H1 (cell line): Measurements from ENCODE around the gene RBM38. TPM values are rescaled to one million over a fixed set of nuclear protein-coding genes. Genes with fewer than 3 reads are reported as not detected.

Experiments
- CTCF ChIA-PET: fragments of 300-600 bp; sonication (Branson Sonifier 250); formaldehyde crosslinking; loops from one replicate; lab custom pipeline; 2021; ENCODE audit not compliant: partially characterized antibody; lab: Charles Lee
- POLR2A ChIA-PET: fragments of 300-600 bp; sonication (Branson Sonifier 250); formaldehyde crosslinking; loops from one replicate; lab custom pipeline; 2021; ENCODE audit warnings: inconsistent platforms; ENCODE audit not compliant: partially characterized antibody; lab: Charles Lee
- DNase-seq, 2 experiments: peaks; one replicate each; pipeline versions ENCODE4 v3.0.0 to v3.0.0-alpha.2; 2010 to 2022; ENCODE audit warnings: low spot score in 2 of 2, low read depth in 1 of 2, mixed read lengths in 1 of 2
- FAIRE-seq: peaks from 2 replicates; lab custom pipeline; 2011; peaks lifted over from hg19 to GRCh38; lab: Jason Lieb, UNC
- H2AFZ ChIP-seq: 2 replicates; pipeline ENCODE4 v1.8.1; 2012; ENCODE audit warnings: low read length, inconsistent platforms
- H2AK5ac ChIP-seq: 2 replicates; pipeline ENCODE4 v1.6.1; 2013; ENCODE audit warnings: low read depth, low read length
- H2BK120ac ChIP-seq: replicated peaks from 2 replicates; pipeline ENCODE3; 2013; ENCODE audit warnings: low read depth, low read length, inconsistent platforms
- H2BK12ac ChIP-seq: 2 replicates; pipeline ENCODE4 v1.6.1; 2013; ENCODE audit warnings: low read depth, low read length
- H2BK15ac ChIP-seq: 2 replicates; pipeline ENCODE4 v1.6.1; 2013; ENCODE audit warnings: low read length
- H2BK20ac ChIP-seq: 2 replicates; pipeline ENCODE4 v1.6.1; 2013; ENCODE audit warnings: low read length
- H2BK5ac ChIP-seq: 2 replicates; pipeline ENCODE4 v1.6.1; 2013; ENCODE audit warnings: low read depth, low read length
- H3K14ac ChIP-seq: 2 replicates; pipeline ENCODE4 v1.6.1; 2013; ENCODE audit warnings: inconsistent platforms; ENCODE audit not compliant: insufficient read length
- H3K18ac ChIP-seq: 2 replicates; pipeline ENCODE4 v1.6.1; 2013; ENCODE audit warnings: low read length; ENCODE audit errors: extremely low read depth
- H3K23ac ChIP-seq: 2 replicates; pipeline ENCODE4 v1.6.1; 2013; ENCODE audit warnings: inconsistent platforms; ENCODE audit not compliant: insufficient read length
- H3K23me2 ChIP-seq: 2 replicates; pipeline ENCODE4 v1.6.1; 2013; ENCODE audit warnings: low read depth, low read length
- H3K27ac ChIP-seq: 2 replicates; pipeline ENCODE4 v1.6.1; 2011; ENCODE audit warnings: low read depth, low read length, inconsistent platforms
- H3K27me3 ChIP-seq, 4 experiments: replicated peaks in 1 of 4; 1 replicate in 1 of 4; 2 replicates in 3 of 4; pipeline versions ENCODE4 v1.6.1 to v1.8.1; 2011 to 2013; ENCODE audit warnings: low read length in 3 of 4, mild to moderate bottlenecking in 3 of 4, inconsistent platforms in 2 of 4, mixed read lengths in 2 of 4, moderate library complexity in 1 of 4; ENCODE audit not compliant: control insufficient read depth in 3 of 4, insufficient read depth in 3 of 4; ENCODE audit errors: extremely low read depth in 1 of 4
- H3K36me3 ChIP-seq, 4 experiments: 2 replicates each; pipeline versions ENCODE4 v1.6.1 to v1.8.1; 2011 to 2013; ENCODE audit warnings: mild to moderate bottlenecking in 4 of 4, low read length in 3 of 4, moderate library complexity in 2 of 4, control low read depth in 1 of 4, inconsistent platforms in 1 of 4; ENCODE audit not compliant: insufficient read depth in 4 of 4, control insufficient read depth in 2 of 4
- H3K4ac ChIP-seq: replicated peaks from 2 replicates; pipeline ENCODE3; 2013; ENCODE audit warnings: low read length, low read depth, mixed read lengths, inconsistent platforms; ENCODE audit not compliant: insufficient read length
- H3K4me1 ChIP-seq, 4 experiments: replicated peaks in 1 of 4; 1 replicate in 1 of 4; 2 replicates in 3 of 4; pipeline versions ENCODE4 v1.6.1 to v1.8.1; 2011 to 2013; ENCODE audit warnings: low read length in 3 of 4, inconsistent platforms in 2 of 4, mixed read lengths in 1 of 4; ENCODE audit not compliant: insufficient read depth in 4 of 4, control insufficient read depth in 3 of 4
- H3K4me2 ChIP-seq, 2 experiments: 2 replicates each; pipeline versions ENCODE4 v1.6.1 to v1.8.1; 2011 to 2013; ENCODE audit warnings: low read depth in 2 of 2, low read length in 2 of 2, control low read depth in 1 of 2, inconsistent platforms in 1 of 2, mild to moderate bottlenecking in 1 of 2; ENCODE audit not compliant: insufficient read depth in 1 of 2
- H3K4me3 ChIP-seq, 4 experiments: fragments of 200-600, 300-600 bp in 1 of 4; sonication (generic), shearing (Covaris generic), sonication (Bioruptor Twin) in 1 of 4; 2 replicates each; pipeline versions ENCODE4 v1.5.1 to v1.8.1; 2011 to 2016; ENCODE audit warnings: low read length in 4 of 4, low read depth in 3 of 4, control low read depth in 2 of 4, inconsistent platforms in 2 of 4, mild to moderate bottlenecking in 2 of 4, mixed read lengths in 1 of 4, moderate library complexity in 1 of 4; ENCODE audit not compliant: insufficient read depth in 2 of 4; ENCODE audit errors: extremely low read depth in 1 of 4
- H3K56ac ChIP-seq: replicated peaks from 2 replicates; pipeline ENCODE3; 2013; ENCODE audit warnings: low read depth, mild to moderate bottlenecking, mixed read lengths, low read length, inconsistent platforms; ENCODE audit not compliant: insufficient read length
- H3K79me1 ChIP-seq: 2 replicates; pipeline ENCODE4 v1.6.1; 2013; ENCODE audit warnings: low read depth, low read length, control low read depth
- H3K79me2 ChIP-seq, 2 experiments: 2 replicates each; pipeline versions ENCODE4 v1.6.1 to v1.8.1; 2012 to 2013; ENCODE audit warnings: low read length in 2 of 2, mild to moderate bottlenecking in 2 of 2, inconsistent platforms in 1 of 2; ENCODE audit not compliant: insufficient read depth in 2 of 2, control insufficient read depth in 1 of 2
- H3K9ac ChIP-seq, 4 experiments: replicated peaks in 1 of 4; 1 replicate in 1 of 4; 2 replicates in 3 of 4; pipeline versions ENCODE4 v1.6.1 to v1.8.1; 2011 to 2013; ENCODE audit warnings: low read depth in 3 of 4, low read length in 3 of 4, control low read depth in 2 of 4, mild to moderate bottlenecking in 2 of 4, moderate library complexity in 2 of 4, inconsistent platforms in 1 of 4; ENCODE audit errors: extremely low read depth in 1 of 4
- H3K9me3 ChIP-seq, 2 experiments: 2 replicates each; pipeline versions ENCODE4 v1.6.1 to v1.8.1; 2012 to 2013; ENCODE audit warnings: mild to moderate bottlenecking in 2 of 2, moderate library complexity in 2 of 2, control low read depth in 1 of 2, inconsistent platforms in 1 of 2, low read depth in 1 of 2, low read length in 1 of 2, mixed read lengths in 1 of 2; ENCODE audit not compliant: insufficient read depth in 2 of 2
- H4K20me1 ChIP-seq, 2 experiments: replicated peaks in 1 of 2; 2 replicates each; pipeline versions ENCODE3 to v1.8.1; 2011 to 2013; ENCODE audit warnings: inconsistent platforms in 2 of 2, low read length in 2 of 2, mild to moderate bottlenecking in 1 of 2; ENCODE audit not compliant: insufficient read depth in 2 of 2, control insufficient read depth in 1 of 2
- H4K5ac ChIP-seq: 2 replicates; pipeline ENCODE4 v1.6.1; 2013; ENCODE audit warnings: low read length, low read depth, mixed read lengths, inconsistent platforms; ENCODE audit not compliant: insufficient read length
- H4K8ac ChIP-seq: 2 replicates; pipeline ENCODE4 v1.8.0; 2013; ENCODE audit warnings: mild to moderate bottlenecking, moderate library complexity, low read length, inconsistent platforms; ENCODE audit not compliant: insufficient read depth; ENCODE audit errors: extremely low read depth
- H4K91ac ChIP-seq: replicated peaks from 2 replicates; pipeline ENCODE3; 2013; ENCODE audit warnings: low read length, mixed read lengths, inconsistent platforms; ENCODE audit not compliant: insufficient read length
- JUN ChIP-seq: IDR thresholded peaks from 2 replicates; pipeline ENCODE4 v1.6.1; 2011; ENCODE audit warnings: low read depth, mild to moderate bottlenecking, improper control_type of control experiment, low read length
- KDM1A ChIP-seq: fragments of 200-600, 300-600 bp; sonication (generic); IDR thresholded peaks from 2 replicates; pipeline ENCODE4 v1.7.1; 2016; ENCODE audit warnings: mild to moderate bottlenecking, low read length, borderline replicate concordance
- WGBS, 2 experiments: shearing (Covaris generic) in 1 of 2; methylation state at CpG; one replicate each; pipeline versions ENCODE4 v1.1.6 to v1.1.7; 2013 to 2015; ENCODE audit warnings: low lambda C conversion rate in 2 of 2, mixed read lengths in 2 of 2, inconsistent platforms in 1 of 2, low coverage in 1 of 2, missing lambda C conversion rate in 1 of 2; ENCODE audit not compliant: insufficient replicate concordance in 2 of 2, insufficient coverage in 1 of 2, insufficient read length in 1 of 2; ENCODE audit errors: extremely low coverage in 1 of 2, missing lambda C conversion rate in 1 of 2; 5-methylcytosine and 5-hydroxymethylcytosine counted together
- polyA plus RNA-seq, 7 experiments: library from polyadenylated mRNA; depleted of rRNA in 3 of 7; stranded (reverse) in 5 of 7; unstranded in 2 of 7; fragments of >200 nt in 5 of 7; fragments of 200-250 nt in 2 of 7; gene quantifications; 1 replicate in 5 of 7; 2 replicates in 1 of 7; 4 replicates in 1 of 7; pipeline versions ENCODE4 v1.2.1 to v1.2.3, GENCODE V29; 2011 to 2013; ENCODE audit warnings: missing spikeins in 2 of 7, mixed read lengths in 2 of 7
- total RNA-seq: library from RNA; stranded (reverse); fragmentation: NEBNext Ultra II Directional; extraction: Animal tissue kit (Norgen Biotek cat#: 25700); gene quantifications from 2 replicates; pipeline ENCODE4 v1.2.1, GENCODE V29; 2021

The RBM38 gene
- total and polyA plus RNA-seq, 2 of the 8 experiments (the other 6 are each of a cell fraction or from before 2014, with no cell fraction given) = 57.7 to 109 TPM

DNA sequence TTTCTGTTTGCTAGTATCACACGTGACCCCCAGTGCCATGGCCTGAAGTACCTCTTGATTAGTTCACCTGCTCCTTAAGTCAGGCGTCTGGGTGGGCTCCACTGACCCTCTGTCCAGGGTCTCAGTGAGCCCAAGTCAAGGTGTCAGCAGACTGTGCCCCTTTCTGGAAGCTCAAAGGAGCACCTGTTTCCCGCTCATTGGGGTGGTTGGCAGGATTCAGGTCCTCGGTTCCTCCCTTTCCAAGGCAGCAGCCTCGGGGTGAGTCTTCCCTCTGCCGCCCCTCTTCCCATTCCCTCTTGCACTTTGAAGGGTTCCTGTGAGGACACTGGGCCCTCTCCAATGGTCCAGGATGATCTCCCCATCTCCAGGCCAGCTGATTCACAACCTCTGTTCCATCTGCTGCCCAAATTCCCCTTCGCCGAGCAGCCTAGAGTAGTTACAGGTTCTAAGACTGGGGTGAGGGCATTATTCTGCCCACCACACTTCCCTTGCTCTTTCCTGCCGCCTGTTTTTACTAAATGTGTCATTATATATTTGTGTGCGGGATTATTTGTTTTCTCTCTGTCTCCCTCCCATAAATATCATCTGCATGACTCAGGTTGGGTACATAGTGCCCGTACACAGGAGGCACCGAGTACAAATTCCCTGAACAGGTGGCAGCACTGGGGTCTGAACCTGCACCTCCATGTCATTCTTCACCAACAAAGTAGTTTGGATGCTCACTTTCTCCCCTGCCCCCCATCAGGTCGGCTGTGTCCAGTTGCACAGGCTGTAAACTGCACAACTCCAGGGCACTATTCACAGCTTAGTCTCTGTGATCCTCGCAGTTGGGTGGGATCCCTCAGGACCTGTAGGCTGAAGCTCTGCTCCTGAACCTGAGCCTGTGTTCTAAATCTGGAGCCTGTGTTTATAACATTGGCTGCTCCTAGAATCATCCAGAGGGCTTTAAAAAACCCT lies 58.5 kb downstream of the RBM38 start:
- peaks cover 2% of the 10 kb centered on the region; the same call in 1 of the 2 replicates for H3K23me2 ChIP-seq
- H2AFZ ChIP-seq = no peak overlapping the region
- WGBS, 2 experiments = 81% methylated on average over 14 of the region's 14 CpGs; no CpG with 5 or more reads in 1 of the 2 experiments
- H3K4me2 ChIP-seq = no peak overlapping the region
- POLR2A ChIA-PET = interaction anchor here (1.5 kb wide), 1 partner anchor 10 kb away, joined by 4 read pairs; no protein-coding TSS in a partner anchor
- no peak for TF ChIP-seq JUN
- peak; percentile 88 for TF ChIP-seq KDM1A
- H2BK15ac ChIP-seq = no peak overlapping the region
- DNase-seq (no peak), FAIRE-seq (no peak)
- no peak overlapping the region for H4K8ac ChIP-seq
- no peak overlapping the region for H3K14ac ChIP-seq
- no peak overlapping the region for H2BK20ac ChIP-seq
- CTCF ChIA-PET = interaction anchor here (1.0 kb wide), 1 partner anchor 9 kb away, joined by 3 read pairs; no protein-coding TSS in a partner anchor
- no peak overlapping the region for H3K4ac ChIP-seq
- 0 out of 7 replicates have a peak, but pooled peaks cover 0 to 3% (median 0%) of the 10 kb centered on the region in 4 experiments for H3K27me3 ChIP-seq
- H3K23ac ChIP-seq = no peak overlapping the region
- H2BK120ac ChIP-seq = no peak overlapping the region
- H3K4me1 ChIP-seq = no peaks in the 10 kb centered on the region; a peak in 2 of 7 replicates
- H3K4me3 ChIP-seq = no peak overlapping the region
- peaks cover 0 to 1% of the 10 kb centered on the region in 2 experiments for H4K20me1 ChIP-seq
- H4K91ac ChIP-seq = no peak overlapping the region
- H3K36me3 ChIP-seq = no peaks in the 10 kb centered on the region
- H3K9me3 ChIP-seq = no peaks in the 10 kb centered on the region
- H4K5ac ChIP-seq = no peak overlapping the region
- H2BK5ac ChIP-seq = no peak overlapping the region
- H3K79me1 ChIP-seq = no peaks in the 10 kb centered on the region
- no peak overlapping the region for H3K56ac ChIP-seq
- H3K9ac ChIP-seq = no peak overlapping the region
- no peak overlapping the region for H2BK12ac ChIP-seq
- no peak overlapping the region for H2AK5ac ChIP-seq
- H3K27ac ChIP-seq = no peak overlapping the region
- no peaks in the 10 kb centered on the region for H3K79me2 ChIP-seq
- no peak overlapping the region for H3K18ac ChIP-seq
